Mesendoderm (in vitro differentiated cells): ENCODE results near the gene GIPC2.

Experiments
- DNase-seq: peaks from one replicate; pipeline ENCODE4 v3.0.0; 2013
- H2AK5ac ChIP-seq: 2 replicates; pipeline ENCODE4 v1.6.1; 2013; ENCODE audit warnings: low read length, inconsistent platforms
- H2BK120ac ChIP-seq: 2 replicates; pipeline ENCODE4 v1.6.1; 2013; ENCODE audit warnings: low read depth, mild to moderate bottlenecking, low read length, moderate library complexity, mixed read lengths
- H2BK15ac ChIP-seq: replicated peaks from 2 replicates; pipeline ENCODE4 v1.6.1; 2013; ENCODE audit warnings: low read depth, mild to moderate bottlenecking, moderate library complexity
- H2BK5ac ChIP-seq: 2 replicates; pipeline ENCODE4 v1.6.1; 2013; ENCODE audit warnings: low read length, inconsistent platforms
- H3K18ac ChIP-seq: 2 replicates; pipeline ENCODE4 v1.6.1; 2013; ENCODE audit warnings: mild to moderate bottlenecking, low read length, mixed read lengths
- H3K23ac ChIP-seq: one replicate; pipeline ENCODE4 v1.6.1; 2013; ENCODE audit warnings: low read length
- H3K27ac ChIP-seq: 2 replicates; pipeline ENCODE4 v1.5.1; 2013; ENCODE audit warnings: low read depth, mild to moderate bottlenecking, inconsistent platforms, low read length, moderate library complexity
- H3K27me3 ChIP-seq: 2 replicates; pipeline ENCODE4 v1.6.1; 2013; ENCODE audit warnings: low read length, control low read depth, mild to moderate bottlenecking, inconsistent platforms; ENCODE audit not compliant: insufficient read depth, poor library complexity
- H3K36me3 ChIP-seq: 2 replicates; pipeline ENCODE4 v1.6.1; 2013; ENCODE audit warnings: low read length, inconsistent platforms; ENCODE audit not compliant: control insufficient read depth, insufficient read depth
- H3K4ac ChIP-seq: one replicate; pipeline ENCODE4 v1.6.1; 2013; ENCODE audit warnings: low read depth, mild to moderate bottlenecking, low read length, moderate library complexity
- H3K4me1 ChIP-seq: 2 replicates; pipeline ENCODE4 v1.6.1; 2013; ENCODE audit warnings: low read depth, low read length, inconsistent platforms; ENCODE audit not compliant: control insufficient read depth
- H3K4me2 ChIP-seq: 2 replicates; pipeline ENCODE4 v1.6.1; 2013; ENCODE audit warnings: low read length
- H3K4me3 ChIP-seq: 2 replicates; pipeline ENCODE4 v1.5.1; 2013; ENCODE audit warnings: mild to moderate bottlenecking, low read length
- H3K56ac ChIP-seq: one replicate; pipeline ENCODE4 v1.6.1; 2013; ENCODE audit warnings: low read length
- H3K79me1 ChIP-seq: 2 replicates; pipeline ENCODE4 v1.6.1; 2013; ENCODE audit warnings: low read length, inconsistent platforms
- H3K79me2 ChIP-seq: 2 replicates; pipeline ENCODE4 v1.6.1; 2013; ENCODE audit warnings: mild to moderate bottlenecking, low read length; ENCODE audit not compliant: control insufficient read depth, insufficient read depth
- H3K9ac ChIP-seq: 2 replicates; pipeline ENCODE4 v1.6.1; 2013; ENCODE audit warnings: low read length, inconsistent platforms
- H4K5ac ChIP-seq: one replicate; pipeline ENCODE4 v1.6.1; 2013; ENCODE audit warnings: low read length
- H4K8ac ChIP-seq: one replicate; pipeline ENCODE4 v1.6.1; 2013; ENCODE audit warnings: low read depth, mild to moderate bottlenecking, control low read depth, low read length, moderate library complexity
- WGBS: extraction: QIAGEN DNeasy Blood & Tissue Kit; methylation state at CpG from one replicate; pipeline ENCODE4 v1.1.7; 2013; ENCODE audit warnings: low lambda C conversion rate, missing lambda C conversion rate; ENCODE audit not compliant: insufficient coverage; ENCODE audit errors: extremely low coverage; 5-methylcytosine and 5-hydroxymethylcytosine counted together

Gene GIPC2

DNA sequence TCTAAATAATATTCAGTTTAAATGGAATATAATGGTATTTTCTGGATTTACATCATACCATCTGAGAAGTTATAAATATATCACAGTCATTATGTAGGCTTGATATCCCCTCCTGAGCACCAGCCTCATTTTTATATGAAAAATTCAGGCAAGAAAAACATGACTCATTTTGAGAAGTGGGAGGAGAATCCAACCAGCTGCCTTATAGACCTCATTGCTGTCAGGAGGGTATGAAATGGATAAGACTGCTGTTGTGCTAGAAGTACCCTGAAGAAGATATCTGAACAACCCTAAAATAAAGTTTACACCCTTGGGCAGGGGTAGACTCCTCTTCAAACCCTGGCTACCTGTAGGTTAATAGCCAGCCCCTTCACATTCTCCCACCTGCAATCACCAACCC, 8.8 kb downstream of the GIPC2 start:
- Histone ChIP-seq H3K4me1 (no peaks in the 10 kb centered on the region), H3K4me2 (no peak overlapping the region), H3K18ac (no peak overlapping the region), H3K4ac (no peak overlapping the region), H3K36me3 (no peaks in the 10 kb centered on the region), H2BK120ac (no peak overlapping the region), H3K9ac (no peak overlapping the region), H2BK15ac (no peak overlapping the region), H3K23ac (no peak overlapping the region), H3K79me2 (no peaks in the 10 kb centered on the region), H2AK5ac (no peak overlapping the region), H3K4me3 (no peak overlapping the region), H4K8ac (no peak overlapping the region), H2BK5ac (no peak overlapping the region), H3K79me1 (no peaks in the 10 kb centered on the region), H3K56ac (no peak overlapping the region), H3K27me3 (no peaks in the 10 kb centered on the region), H3K27ac (no peak overlapping the region), H4K5ac (no peak overlapping the region)
- DNase-seq, result no peak

DNA sequence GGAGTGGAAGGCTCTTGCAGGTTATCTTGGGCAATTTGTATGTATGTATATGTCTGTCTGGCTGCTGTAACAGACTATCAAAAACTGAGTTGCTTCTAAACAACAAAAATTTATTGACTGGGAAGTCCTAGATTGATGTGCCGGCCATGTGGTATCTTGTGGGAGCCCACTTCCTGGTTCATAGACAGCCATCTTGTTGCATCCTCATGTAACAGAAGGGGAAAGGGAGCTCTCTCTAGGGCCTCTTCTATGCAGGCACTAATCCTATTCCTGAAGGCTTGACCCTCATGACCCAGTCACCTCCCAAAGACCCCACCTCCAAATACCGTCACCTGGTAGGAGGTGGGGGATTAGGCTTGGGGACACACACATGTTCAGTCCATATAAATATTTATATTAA, 9.2 kb downstream of the GIPC2 start:
- DNase-seq, result no peak
- Histone ChIP-seq H3K4me2 (no peak overlapping the region), H3K23ac (no peak overlapping the region), H2BK120ac (no peak overlapping the region), H3K4me1 (no peaks in the 10 kb centered on the region), H2BK15ac (no peak overlapping the region), H3K79me1 (no peaks in the 10 kb centered on the region), H3K4me3 (no peak overlapping the region), H4K5ac (no peak overlapping the region), H3K27me3 (no peaks in the 10 kb centered on the region), H3K79me2 (no peaks in the 10 kb centered on the region), H2AK5ac (no peak overlapping the region), H2BK5ac (no peak overlapping the region), H3K56ac (no peak overlapping the region), H3K9ac (no peak overlapping the region), H3K18ac (no peak overlapping the region), H3K4ac (no peak overlapping the region), H4K8ac (no peak overlapping the region), H3K27ac (no peak overlapping the region), H3K36me3 (no peaks in the 10 kb centered on the region)
- no CpG with 5 or more reads among the region's 2 CpGs for WGBS

DNA sequence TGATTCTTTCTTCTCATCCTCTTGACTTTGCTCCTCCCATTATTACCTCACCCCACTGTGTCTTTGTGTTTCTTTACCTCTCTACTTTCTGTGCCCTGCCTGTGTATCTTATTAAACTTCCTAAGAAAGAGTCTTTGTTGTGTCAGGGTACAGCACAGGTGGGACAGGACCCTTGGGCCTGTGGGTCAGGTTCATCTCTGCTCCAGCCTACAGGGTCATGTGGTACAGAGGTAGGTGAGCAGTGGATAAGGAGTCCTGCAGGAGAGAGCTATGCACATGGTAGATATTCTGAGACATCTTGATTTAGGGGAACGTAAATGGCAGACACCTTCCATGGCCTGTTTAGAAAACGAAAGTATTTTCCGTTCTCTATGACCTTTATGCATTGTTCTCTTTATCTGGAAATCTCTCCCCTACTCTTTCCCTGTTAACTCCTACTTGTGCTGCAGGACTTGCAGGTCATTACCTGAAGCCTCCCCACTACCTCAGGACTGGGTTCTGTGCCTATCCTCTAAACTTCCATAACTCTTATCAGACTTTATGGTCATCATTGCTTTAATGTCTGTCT, 9.9 kb downstream of the GIPC2 start:
- no peaks in the 10 kb centered on the region for H3K36me3 ChIP-seq
- no peak overlapping the region for H2BK15ac ChIP-seq
- H3K4me1 ChIP-seq, result no peaks in the 10 kb centered on the region
- no peaks in the 10 kb centered on the region for H3K79me1 ChIP-seq
- H2AK5ac ChIP-seq, result no peak overlapping the region
- H2BK120ac ChIP-seq, result no peak overlapping the region
- no peak overlapping the region for H3K56ac ChIP-seq
- no peak overlapping the region for H3K18ac ChIP-seq
- no peak overlapping the region for H4K8ac ChIP-seq
- no peak overlapping the region for H4K5ac ChIP-seq
- no peak overlapping the region for H3K27ac ChIP-seq
- no peak for DNase-seq
- H3K79me2 ChIP-seq, result no peaks in the 10 kb centered on the region
- no peak overlapping the region for H3K9ac ChIP-seq
- H3K4me2 ChIP-seq, result no peak overlapping the region
- H3K23ac ChIP-seq, result no peak overlapping the region
- H3K4me3 ChIP-seq, result no peak overlapping the region
- H3K27me3 ChIP-seq, result no peaks in the 10 kb centered on the region
- no CpG with 5 or more reads among the region's 3 CpGs for WGBS
- no peak overlapping the region for H2BK5ac ChIP-seq
- no peak overlapping the region for H3K4ac ChIP-seq

DNA sequence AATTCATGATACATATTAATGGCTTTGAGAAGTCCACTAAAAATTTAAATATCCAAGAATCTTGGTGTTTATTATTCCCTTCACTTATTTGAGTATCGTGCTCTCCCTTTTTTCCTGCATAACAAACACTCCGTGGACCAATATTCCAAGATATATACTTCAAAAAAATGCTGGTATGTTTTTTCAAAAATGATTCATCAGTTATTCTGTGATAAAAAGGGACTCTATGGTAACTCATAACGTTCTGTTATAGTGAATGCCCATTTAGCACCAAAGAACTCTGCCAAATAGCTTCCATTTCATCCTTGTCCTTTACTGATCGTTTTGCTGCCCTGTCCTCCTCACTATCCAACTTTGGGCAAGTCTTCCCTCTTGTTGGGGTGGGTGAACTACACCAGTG, 12.9 kb downstream of the GIPC2 start:
- Histone ChIP-seq H3K4me1 (no peaks in the 10 kb centered on the region), H3K4me2 (no peak overlapping the region), H3K9ac (no peak overlapping the region), H3K79me2 (no peaks in the 10 kb centered on the region), H3K23ac (no peak overlapping the region), H3K18ac (no peak overlapping the region), H2BK120ac (no peak overlapping the region), H3K27ac (no peak overlapping the region), H3K4me3 (no peak overlapping the region), H4K5ac (no peak overlapping the region), H4K8ac (no peak overlapping the region), H3K4ac (no peak overlapping the region), H3K56ac (no peak overlapping the region), H3K79me1 (no peaks in the 10 kb centered on the region), H2BK5ac (no peak overlapping the region), H3K36me3 (no peaks in the 10 kb centered on the region), H2BK15ac (no peak overlapping the region), H3K27me3 (no peaks in the 10 kb centered on the region), H2AK5ac (no peak overlapping the region)
- DNase-seq, result no peak
- no CpG with 5 or more reads among the region's 4 CpGs for WGBS

DNA sequence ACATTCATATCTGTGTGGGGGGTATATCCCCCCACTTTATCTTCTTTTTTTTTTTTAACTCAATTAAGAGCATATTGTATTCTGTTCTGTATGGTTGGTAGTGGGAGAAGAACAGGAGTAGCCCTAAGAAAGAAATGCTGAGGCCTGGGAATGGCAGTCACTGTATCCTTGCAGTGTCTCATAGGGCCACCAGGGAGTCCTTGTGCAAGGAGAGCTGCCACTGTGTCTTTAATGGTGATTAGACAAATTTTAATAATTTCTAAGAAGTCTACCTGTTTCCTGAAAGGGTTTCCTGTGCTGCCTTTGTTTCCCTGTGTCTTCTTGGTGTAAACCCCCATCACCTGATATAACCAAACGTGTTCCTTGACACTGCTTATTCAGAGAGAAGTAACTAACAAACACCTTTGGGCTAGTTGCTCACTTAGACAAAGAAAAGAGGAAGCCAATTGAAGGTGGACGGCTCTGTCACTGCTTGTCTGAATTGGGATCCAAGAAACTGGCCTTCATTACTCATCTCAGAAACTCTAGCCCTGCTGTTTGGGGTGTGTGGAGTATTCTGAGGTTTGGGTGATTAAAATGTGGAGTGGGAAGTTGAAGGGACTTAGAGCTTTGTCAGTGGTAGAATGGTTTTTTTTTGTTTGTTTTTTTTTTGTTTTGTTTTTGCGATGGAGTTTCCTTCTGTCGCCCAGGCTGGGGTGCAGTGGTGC, 15.2 kb downstream of the GIPC2 start:
- Histone ChIP-seq H3K79me2 (no peaks in the 10 kb centered on the region), H3K4ac (no peak overlapping the region), H3K18ac (no peak overlapping the region), H3K23ac (no peak overlapping the region), H3K4me1 (no peaks in the 10 kb centered on the region), H3K4me2 (no peak overlapping the region), H3K9ac (no peak overlapping the region), H4K8ac (no peak overlapping the region), H3K36me3 (no peaks in the 10 kb centered on the region), H3K27ac (no peak overlapping the region), H2BK120ac (no peak overlapping the region), H2BK5ac (no peak overlapping the region), H3K56ac (no peak overlapping the region), H3K4me3 (no peak overlapping the region), H3K79me1 (no peaks in the 10 kb centered on the region), H2AK5ac (no peak overlapping the region), H3K27me3 (no peaks in the 10 kb centered on the region), H4K5ac (no peak overlapping the region), H2BK15ac (no peak overlapping the region)
- DNase-seq, result no peak
- no CpG with 5 or more reads among the region's 4 CpGs for WGBS
